ENCODE results near the gene APRT.

DNA sequence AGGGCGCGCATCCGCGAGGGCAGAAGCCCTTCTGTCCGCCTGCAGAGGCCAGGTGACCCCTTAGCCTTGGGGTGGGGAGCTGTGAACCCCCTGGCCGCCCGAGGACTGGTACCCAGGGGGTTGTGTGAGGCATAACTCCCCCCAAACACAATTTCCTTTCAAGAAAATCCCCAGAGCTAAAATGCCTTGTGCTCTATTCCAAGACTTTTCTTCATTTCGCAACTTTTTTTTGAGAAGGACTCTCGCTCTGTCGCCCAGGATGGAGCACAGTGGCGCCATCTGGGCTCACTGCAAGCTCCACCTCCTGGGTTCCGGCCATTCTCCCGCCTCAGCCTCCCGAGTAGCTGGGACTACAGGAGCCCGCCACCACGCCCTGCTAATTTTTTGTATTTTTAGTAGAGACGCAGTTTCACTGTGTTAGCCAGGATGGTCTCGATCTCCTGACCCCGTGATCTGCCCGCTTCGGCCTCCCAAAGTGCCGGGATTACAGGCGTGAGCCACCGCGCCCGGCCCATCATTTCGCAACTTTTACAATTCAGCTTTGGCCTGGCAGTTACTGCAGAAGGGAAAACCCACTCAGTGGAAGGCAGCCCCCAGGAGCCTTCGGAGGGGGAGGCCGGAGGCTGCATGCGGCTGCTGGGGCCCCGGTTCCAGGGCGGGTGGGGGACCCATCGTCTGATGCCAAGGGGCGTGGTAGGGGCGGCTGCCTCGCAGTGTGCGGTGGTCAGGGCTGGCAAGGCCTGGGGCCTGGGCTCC lies 963 bp upstream of the APRT start:
- TF ChIP-seq TAF1 (IDR thresholded peaks at IDR 0.05; ENCODE audit: borderline replicate concordance, low read depth, low read length) (no peak), POLR2A (IDR thresholded peaks at IDR 0.05; ENCODE audit: low read depth, low read length) (no peak)
